Stimulated activated naive CD8-positive, alpha-beta T cell treated with anti-CD3 and anti-CD28 coated beads, Interleukin-15, amount 100 ng/mL, for 72 hours (primary cell): ENCODE measurements around the gene C15orf40.
"Not testable (repeated sequence)": the region's sequence is repeated elsewhere in the genome, so short reads cannot be mapped to it uniquely, and the experiment has no call there.

Experiments used
- ATAC-seq: fragments of 150-1000 bp; cut with Tn5 transposase; 2 replicates; pipeline ENCODE4 v1.10.0; 2021; ENCODE audit warnings: mild to moderate bottlenecking, moderate library complexity
- DNase-seq, 2 donors: peaks; one replicate each; pipeline ENCODE4 v3.0.0; 2021 to 2022
- H3K27ac Mint-ChIP-seq, 2 donors: one replicate each; pipeline ENCODE4 v1.8.0; 2022; ENCODE audit warnings: mild to moderate bottlenecking in 2 of 2, mixed read lengths in 2 of 2, moderate library complexity in 2 of 2
- H3K27me3 Mint-ChIP-seq: one replicate; pipeline ENCODE4 v1.8.0; 2022; ENCODE audit warnings: mixed read lengths
- H3K4me1 Mint-ChIP-seq: one replicate; pipeline ENCODE4 v1.8.0; 2022; ENCODE audit warnings: mild to moderate bottlenecking, mixed read lengths
- H3K4me3 Mint-ChIP-seq, 2 donors: one replicate each; pipeline ENCODE4 v1.8.0; 2022; ENCODE audit warnings: mild to moderate bottlenecking in 2 of 2, mixed read lengths in 2 of 2, moderate library complexity in 1 of 2
- H3K9me3 Mint-ChIP-seq, 2 donors: one replicate each; pipeline ENCODE4 v1.8.0; 2022; ENCODE audit warnings: mixed read lengths in 2 of 2

Gene C15orf40

GRCh38 chr15:83010709-83011270 is 649 bp downstream of the C15orf40 start:
- Mint-ChIP-seq H3K27ac (peak overlapping the region; percentile 54 to 93), H3K4me3 (peak overlapping the region; percentile 88 to 96), H3K27me3 (no peaks in the 10 kb centered on the region), H3K9me3 (peaks cover 0 to 6% of the 10 kb centered on the region in 2 donors), H3K4me1 (peaks cover 48% of the 10 kb centered on the region)
- ATAC-seq (peak; percentile 75), DNase-seq (peak; percentile 73 to 83)

- H3K4me3 Mint-ChIP-seq, H3K9me3 Mint-ChIP-seq, H3K4me1 Mint-ChIP-seq, DNase-seq, ATAC-seq, H3K27ac Mint-ChIP-seq, H3K27me3 Mint-ChIP-seq: not testable (repeated sequence)
Measured at GRCh38 chr15:83000672-83001031, 10.8 kb downstream of the C15orf40 start.

DNA sequence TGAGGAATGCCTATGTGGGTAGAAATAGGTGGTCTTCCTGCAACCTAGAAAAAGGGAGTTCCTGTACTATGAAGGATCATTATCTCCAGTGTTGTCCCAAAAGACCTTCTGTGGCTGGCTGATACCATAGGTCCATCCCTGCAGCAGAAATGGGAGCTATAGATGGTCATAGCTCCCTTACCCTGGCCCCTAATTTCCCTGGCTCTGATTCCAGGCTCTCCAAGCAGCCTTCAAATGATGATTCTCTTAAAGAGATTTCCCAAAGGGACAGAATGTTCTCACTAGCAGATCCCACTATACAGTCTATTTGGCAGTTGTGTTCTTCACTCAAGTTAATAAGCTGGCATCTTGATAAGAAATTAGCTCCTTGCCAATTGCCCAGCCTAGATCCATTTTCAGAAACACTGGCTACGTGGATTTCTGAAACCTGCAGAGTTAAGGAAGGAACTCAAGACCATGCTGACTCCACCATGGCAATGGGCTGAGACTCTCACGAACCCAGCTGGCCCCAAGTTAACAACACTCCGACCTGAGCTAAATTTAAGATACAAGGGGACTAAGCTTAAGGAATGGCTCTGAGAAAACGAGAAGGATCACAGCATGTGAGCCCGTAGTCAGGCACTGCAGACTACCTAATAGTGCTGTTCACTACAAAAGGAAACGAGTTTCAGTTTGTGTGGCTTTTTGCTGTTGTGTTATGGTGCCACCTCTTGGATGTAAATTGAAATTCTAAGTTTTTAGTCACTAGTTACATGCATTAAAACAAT is 11.4 kb downstream of the C15orf40 start:
- ATAC-seq: peak; percentile 93
- DNase-seq: peak; percentile 26 to 35
- Mint-ChIP-seq H3K4me3 (peak overlapping the region; percentile 64 to 68), H3K27me3 (no peaks in the 10 kb centered on the region), H3K9me3 (no peaks in the 10 kb centered on the region), H3K4me1 (peaks cover 8% of the 10 kb centered on the region), H3K27ac (peak overlapping the region in 1 of 2 donors; percentile 88)

DNA sequence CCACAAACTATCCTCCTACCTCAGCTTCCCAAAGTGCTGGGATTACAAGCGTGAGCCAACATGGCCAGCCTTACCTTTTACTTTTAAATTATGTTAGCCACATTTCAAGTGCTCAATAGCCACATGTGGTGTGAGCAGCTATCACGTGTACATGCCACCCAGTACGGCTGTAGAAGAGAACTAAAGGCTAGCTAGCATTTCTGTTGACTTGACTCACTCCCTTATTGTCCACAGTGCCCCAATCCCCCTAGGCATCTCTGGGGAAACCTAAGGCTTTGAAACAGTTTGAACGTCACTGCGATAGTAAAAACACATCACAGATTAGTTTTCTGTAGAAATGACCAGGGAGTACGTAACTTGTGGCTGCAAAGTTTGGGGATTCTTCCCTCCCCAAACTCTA is 12.0 kb downstream of the C15orf40 start:
- ATAC-seq (no peak), DNase-seq (no peak)
- Mint-ChIP-seq H3K9me3 (no peaks in the 10 kb centered on the region), H3K4me1 (peaks cover 8% of the 10 kb centered on the region), H3K27me3 (no peaks in the 10 kb centered on the region), H3K4me3 (no peak overlapping the region), H3K27ac (no peak overlapping the region)

GRCh38 chr15:82995938-82996337 is 15.5 kb downstream of the C15orf40 start:
- Mint-ChIP-seq H3K27ac (no peak overlapping the region), H3K4me1 (peaks cover 13% of the 10 kb centered on the region), H3K9me3 (no peaks in the 10 kb centered on the region), H3K4me3 (no peak overlapping the region), H3K27me3 (no peaks in the 10 kb centered on the region)
- DNase-seq (no peak), ATAC-seq (no peak)

DNA sequence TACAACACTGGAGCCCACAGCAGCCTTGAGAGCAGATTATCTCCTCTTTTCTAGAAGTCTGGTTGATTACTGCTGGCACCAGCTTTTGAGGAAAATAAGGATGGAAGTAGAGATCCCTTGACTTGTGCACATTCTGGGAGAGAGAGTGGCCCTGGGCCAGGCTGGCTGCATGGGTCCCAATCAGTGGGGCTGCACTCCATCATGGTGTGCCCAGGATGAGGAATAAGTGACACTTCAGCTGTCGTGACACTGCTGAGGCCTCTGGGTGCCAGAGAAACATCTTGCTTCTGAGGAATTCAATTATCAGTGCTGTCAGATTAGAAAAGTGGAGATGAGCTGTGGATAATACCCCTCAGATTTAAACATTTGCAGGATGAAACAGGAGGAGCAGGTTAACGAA is 16.4 kb downstream of the C15orf40 start:
- Mint-ChIP-seq H3K4me3 (no peak overlapping the region), H3K27me3 (no peaks in the 10 kb centered on the region)

GRCh38 chr15:82993144-82993543 is 18.3 kb downstream of the C15orf40 start:
- no peak for DNase-seq
- Mint-ChIP-seq H3K27me3 (no peaks in the 10 kb centered on the region), H3K9me3 (no peaks in the 10 kb centered on the region), H3K27ac (no peak overlapping the region), H3K4me1 (peaks cover 5% of the 10 kb centered on the region), H3K4me3 (no peak overlapping the region)
- ATAC-seq: no peak

More for the DNA sequence above, 16.4 kb downstream of the C15orf40 start:
- no peak for ATAC-seq
- DNase-seq: no peak
- Mint-ChIP-seq H3K9me3 (no peaks in the 10 kb centered on the region), H3K4me1 (peaks cover 8% of the 10 kb centered on the region), H3K27ac (no peak overlapping the region)

GRCh38 chr15:82992436-82992998 is 18.9 kb downstream of the C15orf40 start:
- Mint-ChIP-seq H3K4me1 (peaks cover 7% of the 10 kb centered on the region), H3K9me3 (no peaks in the 10 kb centered on the region), H3K27ac (no peak overlapping the region), H3K4me3 (no peak overlapping the region), H3K27me3 (no peaks in the 10 kb centered on the region)
- DNase-seq (no peak), ATAC-seq (no peak)

GRCh38 chr15:82986442-82986780 is 25.0 kb downstream of the C15orf40 start:
- DNase-seq: peak in 1 of 2 donors; percentile 47
- peak; percentile 68 for ATAC-seq
- Mint-ChIP-seq H3K9me3 (no peaks in the 10 kb centered on the region), H3K27me3 (no peaks in the 10 kb centered on the region), H3K4me1 (peaks cover 30% of the 10 kb centered on the region), H3K4me3 (peak overlapping the region; percentile 87 to 99), H3K27ac (peak overlapping the region; percentile 98 to 99)

GRCh38 chr15:82985688-82986441 is 25.6 kb downstream of the C15orf40 start, which contains the start of gene RAMAC:
RAMAC (plus strand) TSS chr15:82986210; CDS start chr15:82989019, 2,809 bp downstream.
- Mint-ChIP-seq H3K27ac (peak within 1 kb of the TSS; percentile 98 to 99), H3K4me1 (peaks cover 30% of the 10 kb centered on the region), H3K27me3 (no peaks in the 10 kb centered on the region), H3K9me3 (no peaks in the 10 kb centered on the region), H3K4me3 (peak within 1 kb of the TSS; percentile 87 to 99)
- ATAC-seq (peak; percentile 96), DNase-seq (peak; percentile 87 to 93)

- Mint-ChIP-seq H3K27ac (no peak overlapping the region), H3K27me3 (no peaks in the 10 kb centered on the region)
Measured at GRCh38 chr15:82980981-82981380, 30.5 kb downstream of the C15orf40 start.

DNA sequence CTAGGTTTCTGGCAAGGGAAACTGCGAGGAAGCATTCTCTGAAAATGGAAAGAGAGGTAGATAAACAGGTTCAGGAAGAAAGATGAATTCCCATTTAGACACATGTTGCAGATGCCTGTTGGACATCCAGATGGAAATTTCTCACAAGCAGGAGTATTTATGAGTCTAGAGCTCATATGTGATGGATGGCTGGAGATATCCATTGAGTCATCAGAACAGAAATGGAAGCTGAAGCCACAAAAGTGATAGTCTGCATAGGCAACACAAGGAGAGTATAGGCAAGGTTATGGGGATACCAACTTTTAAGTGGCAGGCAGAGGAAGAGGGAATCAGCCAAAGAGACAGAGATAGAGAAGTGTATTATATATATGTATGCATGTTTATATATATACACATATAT is 31.7 kb downstream of the C15orf40 start:
- Mint-ChIP-seq H3K4me1 (peaks cover 5% of the 10 kb centered on the region), H3K4me3 (no peak overlapping the region), H3K9me3 (no peaks in the 10 kb centered on the region), H3K27ac (no peak overlapping the region), H3K27me3 (no peaks in the 10 kb centered on the region)
- DNase-seq: no peak
- no peak for ATAC-seq

More at GRCh38 chr15:82980981-82981380, 30.5 kb downstream of the C15orf40 start:
- no peaks in the 10 kb centered on the region for H3K9me3 Mint-ChIP-seq
- no peak overlapping the region for H3K4me3 Mint-ChIP-seq
- H3K4me1 Mint-ChIP-seq: peaks cover 18% of the 10 kb centered on the region
- no peak for ATAC-seq
- DNase-seq: no peak

DNA sequence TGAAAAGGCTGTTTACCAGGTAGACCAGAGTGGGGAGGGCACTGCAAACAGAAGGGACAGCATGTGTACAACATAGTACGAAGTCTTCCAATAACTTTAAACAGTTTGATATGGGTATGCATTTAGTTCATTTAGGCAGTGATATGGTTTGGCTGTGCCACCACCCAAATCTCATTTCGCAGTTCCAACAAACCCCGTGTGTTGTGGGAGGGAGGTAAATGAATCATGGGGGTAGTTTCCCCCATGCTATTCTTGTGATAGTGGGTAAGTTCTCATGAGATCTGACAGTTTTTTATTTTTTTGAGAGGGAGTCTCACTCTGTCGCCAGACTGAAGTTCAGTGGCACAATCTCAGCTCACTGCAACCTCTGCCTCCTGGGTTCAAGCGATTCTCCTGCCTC is 33.0 kb downstream of the C15orf40 start:
- no peak for DNase-seq
- Mint-ChIP-seq H3K4me1 (no peaks in the 10 kb centered on the region), H3K27me3 (no peaks in the 10 kb centered on the region), H3K4me3 (no peak overlapping the region), H3K9me3 (no peaks in the 10 kb centered on the region), H3K27ac (peak overlapping the region in 1 of 2 donors; percentile 43)
- no peak for ATAC-seq

- H3K9me3 Mint-ChIP-seq: no peaks in the 10 kb centered on the region
- ATAC-seq: no peak
- no peak overlapping the region for H3K27ac Mint-ChIP-seq
- H3K4me1 Mint-ChIP-seq: no peaks in the 10 kb centered on the region
- H3K4me3 Mint-ChIP-seq: no peak overlapping the region
- no peak for DNase-seq
- H3K27me3 Mint-ChIP-seq: no peaks in the 10 kb centered on the region
Measured at GRCh38 chr15:82977076-82977475, 34.4 kb downstream of the C15orf40 start.

GRCh38 chr15:82972990-82973389 is 38.4 kb downstream of the C15orf40 start:
- DNase-seq (no peak), ATAC-seq (no peak)
- Mint-ChIP-seq H3K27ac (no peak overlapping the region), H3K9me3 (no peaks in the 10 kb centered on the region), H3K27me3 (no peaks in the 10 kb centered on the region), H3K4me3 (no peak overlapping the region), H3K4me1 (no peaks in the 10 kb centered on the region)
